CD4-positive, alpha-beta T cell (primary cell): ENCODE data around the gene OGDH. TPM values are rescaled to one million over a fixed set of nuclear protein-coding genes. Genes with fewer than 3 reads are reported as not detected.
"Not testable (repeated sequence)": the region's sequence is repeated elsewhere in the genome, so short reads cannot be mapped to it uniquely, and the experiment has no call there.

Source experiments
- ATAC-seq: fragments of 200-7000 bp; cut with Tn5 transposase; one replicate; pipeline ENCODE4 v1.10.0; 2022; ENCODE audit warnings: mild to moderate bottlenecking; ENCODE audit not compliant: poor library complexity
- CTCF ChIA-PET: fragments of 350-600 bp; sonication (Branson Sonifier 250); formaldehyde crosslinking; loops from one replicate; lab custom pipeline; 2021; ENCODE audit warnings: antibody characterized with exemption, inconsistent platforms; lab: Charles Lee
- POLR2A ChIA-PET: fragments of 350-600 bp; sonication (Branson Sonifier 250); formaldehyde crosslinking; loops from one replicate; lab custom pipeline; 2021; ENCODE audit warnings: antibody characterized with exemption, inconsistent platforms; lab: Charles Lee
- DNase-seq, 14 experiments: peaks; one replicate each; pipeline ENCODE4 v3.0.0-alpha.2; 2013 to 2020; ENCODE audit warnings: mixed read lengths in 2 of 14
- H3K27ac ChIP-seq, 2 donors: one replicate each; pipeline versions ENCODE4 v1.5.1 to v1.7.0; 2013; ENCODE audit warnings: low read length in 2 of 2, low read depth in 1 of 2, mild to moderate bottlenecking in 1 of 2
- H3K27me3 ChIP-seq, 2 experiments: 1 replicate in 1 of 2; 2 replicates in 1 of 2; pipeline versions ENCODE4 v1.6.1 to v1.7.0; 2013; ENCODE audit warnings: low read length in 2 of 2, control low read depth in 1 of 2, mild to moderate bottlenecking in 1 of 2, moderate library complexity in 1 of 2; ENCODE audit not compliant: insufficient read depth in 2 of 2, control insufficient read depth in 1 of 2
- H3K36me3 ChIP-seq: one replicate; pipeline ENCODE4 v1.6.1; 2013; ENCODE audit warnings: low read length, control low read depth; ENCODE audit not compliant: insufficient read depth
- H3K4me1 ChIP-seq: one replicate; pipeline ENCODE4 v1.6.1; 2013; ENCODE audit warnings: low read length, control low read depth; ENCODE audit not compliant: insufficient read depth
- H3K4me3 ChIP-seq: one replicate; pipeline ENCODE4 v1.5.1; 2013; ENCODE audit warnings: mild to moderate bottlenecking, low read length, moderate library complexity
- H3K9me3 ChIP-seq, 2 experiments: 1 replicate in 1 of 2; 2 replicates in 1 of 2; pipeline versions ENCODE4 v1.6.1 to v1.7.0; 2013; ENCODE audit warnings: low read length in 2 of 2, mild to moderate bottlenecking in 2 of 2, control low read depth in 1 of 2, moderate library complexity in 1 of 2; ENCODE audit not compliant: control insufficient read depth in 1 of 2, insufficient read depth in 1 of 2
- H3K27ac Mint-ChIP-seq: one replicate; pipeline ENCODE4 v1.8.0; 2020; ENCODE audit warnings: mixed read lengths
- H3K27me3 Mint-ChIP-seq: one replicate; pipeline ENCODE4 v1.8.0; 2021; ENCODE audit warnings: mixed read lengths
- H3K36me3 Mint-ChIP-seq: one replicate; pipeline ENCODE4 v1.8.0; 2021; ENCODE audit warnings: low read depth, mixed read lengths
- H3K4me1 Mint-ChIP-seq: one replicate; pipeline ENCODE4 v1.8.0; 2021; ENCODE audit warnings: low read depth, mixed read lengths
- H3K4me3 Mint-ChIP-seq: one replicate; pipeline ENCODE4 v1.8.0; 2020; ENCODE audit warnings: mild to moderate bottlenecking, mixed read lengths
- H3K9me3 Mint-ChIP-seq: one replicate; pipeline ENCODE4 v1.8.0; 2020; ENCODE audit warnings: mixed read lengths
- intact Hi-C, 2 experiments: fragments of 100-400 bp; cut with DNase I in 1 of 2; cut with micrococcal nuclease in 1 of 2; formaldehyde crosslinking; loops; one replicate each; pipeline versions ENCODE4 v1.15.1 to v1.9.0; 2023 to 2025; cut with DNase I, micrococcal nuclease
- total RNA-seq, 174 experiments: library from RNA in 2 of 174; stranded (reverse) in 2 of 174; gene quantifications; one replicate each; pipeline ENCODE4 v1.2.3 and lab custom pipeline; 2021 to 2026
- TF ChIP-seq, protein P1 (sequence below): fragments of 200-600 bp; IDR thresholded peaks from one replicate; pipeline ENCODE4 v1.8.0; 2022; ENCODE audit warnings: antibody characterized with exemption, mild to moderate bottlenecking

The OGDH gene
- total RNA-seq, 2 experiments from 2014 or later, result 39.8 to 43.8 TPM

DNA sequence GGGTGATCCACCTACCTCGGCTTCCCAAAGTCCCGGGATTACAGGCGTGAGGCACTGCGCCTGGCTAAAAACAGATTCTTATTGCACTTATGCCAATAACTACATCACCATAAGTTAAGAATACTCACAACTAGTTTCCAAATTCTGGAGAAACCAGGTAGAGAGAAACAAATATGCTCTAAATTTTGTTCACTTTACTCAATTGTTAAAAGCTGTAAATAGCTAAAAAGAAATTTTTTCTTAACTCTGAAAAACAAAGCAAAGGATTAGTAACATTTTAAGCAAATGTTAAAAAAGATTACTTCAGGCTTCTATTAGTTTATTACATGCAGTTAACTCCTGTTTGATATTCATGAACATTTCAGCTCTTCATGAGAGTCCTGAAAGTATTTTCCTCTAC is 113.9 kb downstream of the OGDH start:
- H3K4me3 ChIP-seq, result no peak overlapping the region
- no peaks in the 10 kb centered on the region for H3K27me3 ChIP-seq
- POLR2A ChIA-PET, result no interaction called here
- intact Hi-C loops, result no loop called here
- Mint-ChIP-seq H3K9me3 (no peaks in the 10 kb centered on the region), H3K27ac (no peak overlapping the region), H3K36me3 (no peaks in the 10 kb centered on the region), H3K27me3 (no peaks in the 10 kb centered on the region), H3K4me1 (no peaks in the 10 kb centered on the region), H3K4me3 (no peak overlapping the region)
- ATAC-seq (no peak), DNase-seq (no peak)
- TF ChIP-seq, protein P1, sequence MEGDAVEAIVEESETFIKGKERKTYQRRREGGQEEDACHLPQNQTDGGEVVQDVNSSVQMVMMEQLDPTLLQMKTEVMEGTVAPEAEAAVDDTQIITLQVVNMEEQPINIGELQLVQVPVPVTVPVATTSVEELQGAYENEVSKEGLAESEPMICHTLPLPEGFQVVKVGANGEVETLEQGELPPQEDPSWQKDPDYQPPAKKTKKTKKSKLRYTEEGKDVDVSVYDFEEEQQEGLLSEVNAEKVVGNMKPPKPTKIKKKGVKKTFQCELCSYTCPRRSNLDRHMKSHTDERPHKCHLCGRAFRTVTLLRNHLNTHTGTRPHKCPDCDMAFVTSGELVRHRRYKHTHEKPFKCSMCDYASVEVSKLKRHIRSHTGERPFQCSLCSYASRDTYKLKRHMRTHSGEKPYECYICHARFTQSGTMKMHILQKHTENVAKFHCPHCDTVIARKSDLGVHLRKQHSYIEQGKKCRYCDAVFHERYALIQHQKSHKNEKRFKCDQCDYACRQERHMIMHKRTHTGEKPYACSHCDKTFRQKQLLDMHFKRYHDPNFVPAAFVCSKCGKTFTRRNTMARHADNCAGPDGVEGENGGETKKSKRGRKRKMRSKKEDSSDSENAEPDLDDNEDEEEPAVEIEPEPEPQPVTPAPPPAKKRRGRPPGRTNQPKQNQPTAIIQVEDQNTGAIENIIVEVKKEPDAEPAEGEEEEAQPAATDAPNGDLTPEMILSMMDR, result no peak
- H3K9me3 ChIP-seq, result peaks cover 0 to 7% of the 10 kb centered on the region in 2 experiments
- no peaks in the 10 kb centered on the region for H3K36me3 ChIP-seq
- no peak overlapping the region for H3K27ac ChIP-seq
- no peaks in the 10 kb centered on the region for H3K4me1 ChIP-seq
- CTCF ChIA-PET, result no interaction called here

DNA sequence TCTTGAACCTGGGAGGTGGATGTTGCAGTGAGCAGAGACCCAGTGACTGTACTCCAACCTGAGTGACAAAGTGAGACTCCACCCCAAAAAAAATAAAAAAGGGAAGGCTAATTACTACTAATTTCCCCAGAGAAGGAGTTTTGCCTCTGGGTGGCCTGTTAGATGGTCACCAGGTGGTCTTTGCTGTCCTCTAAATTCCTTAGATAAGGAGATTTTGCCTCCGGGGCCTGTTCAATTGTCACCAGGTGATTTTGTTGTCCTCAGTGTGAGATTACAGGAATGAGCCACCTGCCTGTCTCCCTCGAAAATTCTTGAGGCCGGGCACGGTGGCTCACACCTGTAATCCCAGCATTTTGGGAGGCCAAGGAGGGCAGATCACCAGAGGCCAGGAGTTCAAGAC is 117.8 kb downstream of the OGDH start:
- ATAC-seq (no peak), DNase-seq (no peak)
- H3K4me1 ChIP-seq, result no peaks in the 10 kb centered on the region
- peaks cover 0 to 7% of the 10 kb centered on the region in 2 experiments for H3K9me3 ChIP-seq
- Mint-ChIP-seq H3K27me3 (no peaks in the 10 kb centered on the region), H3K36me3 (no peaks in the 10 kb centered on the region), H3K4me1 (no peaks in the 10 kb centered on the region), H3K27ac (no peak overlapping the region), H3K9me3 (no peaks in the 10 kb centered on the region), H3K4me3 (no peak overlapping the region)
- ChIA-PET CTCF (no interaction called here), POLR2A (no interaction called here)
- H3K36me3 ChIP-seq, result no peaks in the 10 kb centered on the region
- intact Hi-C loops, result no loop called here
- TF ChIP-seq, protein P1, result no peak
- H3K4me3 ChIP-seq, result no peak overlapping the region
- no peaks in the 10 kb centered on the region for H3K27me3 ChIP-seq
- H3K27ac ChIP-seq, result no peak overlapping the region

DNA sequence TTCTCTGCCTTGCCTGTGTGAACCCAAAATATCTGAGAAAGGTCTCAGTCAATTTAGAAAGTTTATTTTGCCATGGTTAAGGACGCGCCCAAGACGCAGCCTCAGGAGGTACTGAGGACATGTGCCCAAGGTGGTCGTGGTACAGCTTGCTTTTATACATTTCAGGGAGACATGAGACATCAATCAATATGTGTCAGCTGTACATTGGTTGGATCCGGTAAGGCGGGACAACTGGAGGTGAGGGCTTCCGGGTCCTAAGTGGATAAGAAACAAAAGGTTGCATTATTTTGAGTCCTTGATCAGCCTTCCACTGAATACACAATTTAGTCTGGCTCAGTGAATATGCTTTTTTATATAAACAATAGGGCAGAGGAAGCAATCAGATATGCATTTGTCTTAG is 119.8 kb downstream of the OGDH start:
- CTCF ChIA-PET, H3K9me3 Mint-ChIP-seq, H3K27me3 ChIP-seq, H3K27ac Mint-ChIP-seq, intact Hi-C loops, H3K4me1 ChIP-seq, H3K4me3 Mint-ChIP-seq, ATAC-seq, POLR2A ChIA-PET, H3K27me3 Mint-ChIP-seq, H3K4me3 ChIP-seq, H3K27ac ChIP-seq, H3K36me3 ChIP-seq, H3K36me3 Mint-ChIP-seq, DNase-seq, H3K4me1 Mint-ChIP-seq, H3K9me3 ChIP-seq: not testable (repeated sequence)

DNA sequence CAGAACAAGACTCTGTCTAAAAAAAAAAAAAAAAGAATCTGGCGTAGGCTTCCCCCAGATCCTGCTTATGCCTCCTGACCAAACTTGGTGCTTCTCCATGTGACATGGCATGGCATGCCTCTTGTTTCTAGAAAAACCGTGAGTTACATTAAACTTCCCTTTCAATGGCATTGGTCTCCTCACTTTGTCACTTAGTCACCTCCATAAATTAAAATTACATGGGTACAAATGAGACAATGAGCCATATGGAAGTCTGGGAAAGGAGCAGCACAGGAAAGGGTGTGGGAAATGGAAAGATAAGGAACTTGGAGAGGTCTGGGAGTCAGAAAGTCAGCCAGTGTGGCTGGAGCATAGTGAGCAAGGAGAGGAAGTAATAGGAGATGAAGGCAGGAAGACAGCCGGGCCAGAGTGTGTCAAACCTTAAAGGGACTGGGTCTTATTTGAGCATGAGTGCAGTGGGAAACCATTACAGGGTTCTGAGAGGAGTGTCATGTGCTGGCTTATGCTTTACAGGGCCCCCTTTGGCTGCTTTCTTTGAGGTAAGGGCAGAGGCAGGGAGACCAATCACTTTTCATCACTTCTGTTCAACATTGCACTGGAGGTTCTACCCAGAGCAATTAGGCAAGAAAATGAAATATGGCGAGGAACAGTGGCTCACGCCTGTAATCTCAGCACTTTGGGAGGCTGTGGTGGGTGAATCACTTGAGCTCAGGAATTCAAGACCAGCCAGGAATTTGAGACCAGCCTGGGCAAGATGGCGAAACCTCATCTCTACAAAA is 120.9 kb downstream of the OGDH start:
- no peak for ATAC-seq
- no peak for DNase-seq
- ChIA-PET CTCF (no interaction called here), POLR2A (no interaction called here)
- Mint-ChIP-seq H3K27me3 (no peaks in the 10 kb centered on the region), H3K9me3 (no peaks in the 10 kb centered on the region), H3K4me3 (no peak overlapping the region), H3K36me3 (no peaks in the 10 kb centered on the region), H3K27ac (no peak overlapping the region), H3K4me1 (no peaks in the 10 kb centered on the region)
- no peaks in the 10 kb centered on the region for H3K4me1 ChIP-seq
- TF ChIP-seq, protein P1, result no peak
- no peaks in the 10 kb centered on the region for H3K9me3 ChIP-seq
- no peak overlapping the region for H3K4me3 ChIP-seq
- H3K27ac ChIP-seq, result no peak overlapping the region
- intact Hi-C loops, result no loop called here
- no peaks in the 10 kb centered on the region for H3K36me3 ChIP-seq
- H3K27me3 ChIP-seq, result no peaks in the 10 kb centered on the region
